Left renal pelvis (tissue), 4 donors: ENCODE results near the gene HTRA2. TPM values are rescaled to one million over a fixed set of nuclear protein-coding genes. Genes with fewer than 3 reads are reported as not detected.

Source experiments
- DNase-seq, 4 donors: peaks; one replicate each; pipeline ENCODE4 v3.0.0-alpha.2; 2013; ENCODE audit warnings: low read depth in 4 of 4, low spot score in 3 of 4
- polyA plus RNA-seq, 4 donors: library from polyadenylated mRNA; unstranded; fragments of 120-200 nt; gene quantifications; one replicate each; pipeline ENCODE4 v1.2.1, GENCODE V29; 2013; ENCODE audit not compliant: insufficient read length in 4 of 4

HTRA2 gene
- polyA plus RNA-seq, 4 donors: 27.5 to 35.0 (median 30.7) TPM

- DNase-seq: no peak
Measured at GRCh38 chr2:74582184-74582583, 52.5 kb downstream of the HTRA2 start.

Other genes starting within 250 kb of the HTRA2 start
- 1 to 10 TPM; 1.5 to 3.4 (median 2.3) TPM for gene SLC4A5, start 186.5 kb upstream of the HTRA2 start, polyA plus RNA-seq
- gene DCTN1, start 149.6 kb upstream of the HTRA2 start, polyA plus RNA-seq: 100 to 1,000 TPM; 112 to 156 (median 146) TPM
- gene C2orf81, start 108.3 kb upstream of the HTRA2 start, polyA plus RNA-seq: 1 to 10 TPM; 4.6 to 9.0 (median 6.4) TPM
- 10 to 100 TPM; 25.2 to 42.7 (median 36.2) TPM for gene WDR54, start 108.2 kb upstream of the HTRA2 start, polyA plus RNA-seq
- gene RTKN, start 88.0 kb upstream of the HTRA2 start, polyA plus RNA-seq: 10 to 100 TPM; 36.1 to 85.3 (median 56.9) TPM
- gene INO80B, start 74.8 kb upstream of the HTRA2 start, polyA plus RNA-seq: 10 to 100 TPM; 14.6 to 31.8 (median 21.2) TPM
- gene WBP1, start 71.5 kb upstream of the HTRA2 start, polyA plus RNA-seq: 100 to 1,000 TPM in 2 of 4 donors, 10 to 100 TPM in 2; 68.7 to 119 (median 98.4) TPM
- gene MOGS, start 64.6 kb upstream of the HTRA2 start, polyA plus RNA-seq: 10 to 100 TPM; 34.6 to 66.6 (median 49.1) TPM
- 10 to 100 TPM; 29.5 to 57.5 (median 40.3) TPM for gene MRPL53, start 57.3 kb upstream of the HTRA2 start, polyA plus RNA-seq
- 10 to 100 TPM in 3 of 4 donors, 1 to 10 TPM in 1; 7.5 to 16.7 (median 11.2) TPM for gene CCDC142, start 46.9 kb upstream of the HTRA2 start, polyA plus RNA-seq
- 10 to 100 TPM; 24.5 to 40.3 (median 29.3) TPM for gene TTC31, start 46.9 kb upstream of the HTRA2 start, polyA plus RNA-seq
- 1 to 10 TPM; 1.3 to 5.4 (median 2.4) TPM for gene LBX2, start 30.3 kb upstream of the HTRA2 start, polyA plus RNA-seq
- gene PCGF1, start 22.2 kb upstream of the HTRA2 start, polyA plus RNA-seq: 10 to 100 TPM; 23.7 to 34.9 (median 27.0) TPM
- gene TLX2, start 15.5 kb upstream of the HTRA2 start, polyA plus RNA-seq: under 1 TPM in 2 of 4 donors, not detected in 2; 0.08 to 0.23 TPM
- gene DQX1, start 3.7 kb upstream of the HTRA2 start, polyA plus RNA-seq: under 1 TPM; 0.16 to 0.35 (median 0.29) TPM
- 100 to 1,000 TPM in 2 of 4 donors, 10 to 100 TPM in 2; 84.6 to 125 (median 102) TPM for gene AUP1, start 227 bp upstream of the HTRA2 start, polyA plus RNA-seq
- gene LOXL3, start 24.0 kb downstream of the HTRA2 start, polyA plus RNA-seq: 10 to 100 TPM in 1 of 4 donors, 1 to 10 TPM in 3; 9.2 to 11.4 (median 9.6) TPM
- gene DOK1, start 24.8 kb downstream of the HTRA2 start, polyA plus RNA-seq: 10 to 100 TPM in 1 of 4 donors, 1 to 10 TPM in 3; 7.4 to 10.3 (median 8.4) TPM
- gene M1AP, start 118.4 kb downstream of the HTRA2 start, polyA plus RNA-seq: 1 to 10 TPM in 2 of 4 donors, under 1 TPM in 2; 0.41 to 1.3 (median 0.81) TPM
- gene SEMA4F, start 124.3 kb downstream of the HTRA2 start, polyA plus RNA-seq: 1 to 10 TPM; 6.2 to 7.2 (median 6.8) TPM